Endodermal cell (in vitro differentiated cells): ENCODE measurements around the gene TBC1D25. TPM values are rescaled to one million over a fixed set of nuclear protein-coding genes. Genes with fewer than 3 reads are reported as not detected.
"Not testable (repeated sequence)": the region's sequence is repeated elsewhere in the genome, so short reads cannot be mapped to it uniquely, and the experiment has no call there.

ENCODE experiments used
- DNase-seq: peaks from one replicate; pipeline ENCODE4 v3.0.0-alpha.2; 2017
- H3K27ac ChIP-seq: 2 replicates; pipeline ENCODE4 v1.5.1; 2013; ENCODE audit warnings: mild to moderate bottlenecking, low read depth, low read length, moderate library complexity
- H3K27me3 ChIP-seq: 2 replicates; pipeline ENCODE4 v1.6.1; 2013; ENCODE audit warnings: mild to moderate bottlenecking, low read length, moderate library complexity; ENCODE audit not compliant: insufficient read depth, control insufficient read depth, poor library complexity, severe bottlenecking
- H3K36me3 ChIP-seq: 2 replicates; pipeline ENCODE4 v1.7.0; 2013; ENCODE audit warnings: mild to moderate bottlenecking, low read length, moderate library complexity; ENCODE audit not compliant: control insufficient read depth, insufficient read depth
- H3K4me1 ChIP-seq: one replicate; pipeline ENCODE4 v1.7.0; 2013; ENCODE audit warnings: low read length; ENCODE audit not compliant: control insufficient read depth, insufficient read depth
- H3K4me3 ChIP-seq: 2 replicates; pipeline ENCODE4 v1.5.1; 2013; ENCODE audit warnings: mild to moderate bottlenecking, low read length, moderate library complexity
- H3K9ac ChIP-seq: 2 replicates; pipeline ENCODE4 v1.6.1; 2013; ENCODE audit warnings: mild to moderate bottlenecking, low read length, moderate library complexity; ENCODE audit not compliant: poor library complexity, severe bottlenecking; ENCODE audit errors: extremely low read depth
- H3K9me3 ChIP-seq: 2 replicates; pipeline ENCODE4 v1.6.1; 2013; ENCODE audit warnings: mild to moderate bottlenecking, low read length, moderate library complexity; ENCODE audit not compliant: control insufficient read depth
- H3K27ac Mint-ChIP-seq: 2 replicates; pipeline ENCODE4 v1.8.0; 2020; ENCODE audit warnings: mixed read lengths
- H3K27me3 Mint-ChIP-seq: 2 replicates; pipeline ENCODE4 v1.8.0; 2021; ENCODE audit warnings: mild to moderate bottlenecking, mixed read lengths; ENCODE audit not compliant: insufficient read depth
- H3K36me3 Mint-ChIP-seq: 2 replicates; pipeline ENCODE4 v1.8.0; 2020; ENCODE audit warnings: low read depth, mixed read lengths
- H3K4me1 Mint-ChIP-seq: 2 replicates; pipeline ENCODE4 v1.8.0; 2020; ENCODE audit warnings: mixed read lengths
- H3K4me3 Mint-ChIP-seq: 2 replicates; pipeline ENCODE4 v1.8.0; 2020; ENCODE audit warnings: mild to moderate bottlenecking, moderate library complexity, mixed read lengths
- H3K9me3 Mint-ChIP-seq: 2 replicates; pipeline ENCODE4 v1.8.0; 2020; ENCODE audit warnings: mild to moderate bottlenecking, mixed read lengths
- CTCF ChIP-seq: fragments of 200-600 bp; sonication (generic); conservative IDR thresholded peaks from 2 replicates; pipeline ENCODE4 v1.5.0; 2021; ENCODE audit warnings: antibody characterized with exemption, mild to moderate bottlenecking
- WGBS, 2 experiments: methylation state at CpG; one replicate each; pipeline versions ENCODE4 v1.1.5 to v1.1.7; 2013; ENCODE audit warnings: missing lambda C conversion rate in 2 of 2, mixed read lengths in 1 of 2; ENCODE audit not compliant: insufficient coverage in 1 of 2, insufficient read length in 1 of 2; 5-methylcytosine and 5-hydroxymethylcytosine counted together
- total RNA-seq, 2 donors: library from RNA; stranded (reverse); fragmentation: NEBNext Ultra II Directional in 1 of 2; extraction: Animal tissue kit (Norgen Biotek cat#: 25700) in 1 of 2; gene quantifications; 2 replicates in 1 of 2; 3 replicates in 1 of 2; pipeline ENCODE4 v1.2.1, GENCODE V29; 2021

Gene TBC1D25
- total RNA-seq, 2 donors from 2014 or later: 7.0 to 7.6 TPM

DNA sequence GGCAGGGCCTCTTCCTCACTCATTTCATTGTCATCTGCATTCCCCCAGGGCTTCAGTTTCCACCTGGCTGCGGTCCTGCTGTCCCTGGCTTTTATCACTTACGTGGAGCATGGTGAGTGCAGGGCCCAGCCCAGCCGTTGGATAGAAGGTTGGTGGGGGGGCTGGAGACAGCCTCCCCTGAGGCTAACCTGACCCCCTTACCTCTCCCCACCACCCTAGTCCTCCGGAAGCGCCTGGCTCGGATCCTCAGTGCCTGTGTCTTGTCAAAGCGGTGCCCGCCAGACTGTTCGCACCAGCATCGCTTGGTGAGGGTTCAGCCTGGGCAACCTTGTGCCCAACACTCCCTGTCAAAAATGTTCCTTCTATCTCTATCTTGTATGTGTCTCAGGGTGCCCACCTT, 23.7 kb upstream of the TBC1D25 start:
- no peak for TF ChIP-seq CTCF
- WGBS, 2 experiments: 98 to 100% methylated on average over 4 to 8 of the region's 10 CpGs
- H3K27me3 ChIP-seq: no peaks in the 10 kb centered on the region
- H3K9me3 Mint-ChIP-seq: peaks cover 64% of the 10 kb centered on the region
- H3K27ac Mint-ChIP-seq: no peak overlapping the region
- H3K36me3 Mint-ChIP-seq: peaks cover 18% of the 10 kb centered on the region
- H3K27ac ChIP-seq: no peak overlapping the region
- no peaks in the 10 kb centered on the region for H3K4me1 Mint-ChIP-seq
- peaks cover 49% of the 10 kb centered on the region for H3K36me3 ChIP-seq
- H3K4me3 Mint-ChIP-seq: no peak overlapping the region
- no peaks in the 10 kb centered on the region for H3K9me3 ChIP-seq
- no peak overlapping the region for H3K9ac ChIP-seq
- H3K27me3 Mint-ChIP-seq: no peaks in the 10 kb centered on the region
- no peak overlapping the region for H3K4me3 ChIP-seq
- H3K4me1 ChIP-seq: no peaks in the 10 kb centered on the region
- DNase-seq: no peak

DNA sequence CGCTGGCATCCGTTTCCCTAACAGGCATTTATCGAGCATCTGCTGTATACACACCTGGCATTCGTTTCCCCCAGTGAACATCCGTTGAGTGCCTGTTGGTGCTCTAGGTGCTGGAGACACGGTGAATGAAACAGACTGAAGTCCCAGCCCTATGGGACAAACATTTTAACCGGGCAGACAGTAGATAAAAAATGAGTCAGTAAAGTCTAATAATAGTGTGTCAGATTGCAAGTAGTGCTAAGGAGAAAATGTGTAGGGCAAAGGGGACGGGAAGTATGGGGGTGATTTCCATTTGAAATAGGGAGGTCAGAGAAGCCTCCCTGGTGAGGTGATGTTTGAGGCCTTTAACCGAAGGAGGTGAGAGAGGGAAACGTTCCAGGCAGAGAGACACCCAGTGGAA, 23.2 kb upstream of the TBC1D25 start:
- H3K4me3 ChIP-seq: no peak overlapping the region
- H3K9me3 ChIP-seq: no peaks in the 10 kb centered on the region
- Mint-ChIP-seq H3K27ac (no peak overlapping the region), H3K9me3 (peaks cover 64% of the 10 kb centered on the region), H3K4me3 (no peak overlapping the region), H3K4me1 (no peaks in the 10 kb centered on the region), H3K36me3 (peaks cover 18% of the 10 kb centered on the region), H3K27me3 (no peaks in the 10 kb centered on the region)
- no peaks in the 10 kb centered on the region for H3K27me3 ChIP-seq
- H3K27ac ChIP-seq: no peak overlapping the region
- no peak for TF ChIP-seq CTCF
- 94 to 96% methylated on average over 3 to 10 of the region's 10 CpGs for WGBS, 2 experiments
- no peak overlapping the region for H3K9ac ChIP-seq
- H3K36me3 ChIP-seq: peaks cover 49% of the 10 kb centered on the region
- no peaks in the 10 kb centered on the region for H3K4me1 ChIP-seq
- DNase-seq: no peak

- TF ChIP-seq CTCF: no peak
- Mint-ChIP-seq H3K27ac (no peak overlapping the region), H3K4me1 (no peaks in the 10 kb centered on the region), H3K4me3 (no peak overlapping the region), H3K36me3 (peaks cover 18% of the 10 kb centered on the region), H3K27me3 (no peaks in the 10 kb centered on the region), H3K9me3 (peaks cover 65% of the 10 kb centered on the region)
- Histone ChIP-seq H3K9me3 (no peaks in the 10 kb centered on the region), H3K27me3 (no peaks in the 10 kb centered on the region), H3K27ac (no peak overlapping the region), H3K36me3 (peaks cover 47% of the 10 kb centered on the region), H3K4me1 (no peaks in the 10 kb centered on the region), H3K4me3 (no peak overlapping the region), H3K9ac (no peak overlapping the region)
- DNase-seq: no peak
- 96% methylated on average over 5 of the region's 5 CpGs; no CpG with 5 or more reads in 1 of the 2 experiments for WGBS, 2 experiments
Observed at GRCh38 chrX:48516987-48517386, 22.5 kb upstream of the TBC1D25 start.

DNA sequence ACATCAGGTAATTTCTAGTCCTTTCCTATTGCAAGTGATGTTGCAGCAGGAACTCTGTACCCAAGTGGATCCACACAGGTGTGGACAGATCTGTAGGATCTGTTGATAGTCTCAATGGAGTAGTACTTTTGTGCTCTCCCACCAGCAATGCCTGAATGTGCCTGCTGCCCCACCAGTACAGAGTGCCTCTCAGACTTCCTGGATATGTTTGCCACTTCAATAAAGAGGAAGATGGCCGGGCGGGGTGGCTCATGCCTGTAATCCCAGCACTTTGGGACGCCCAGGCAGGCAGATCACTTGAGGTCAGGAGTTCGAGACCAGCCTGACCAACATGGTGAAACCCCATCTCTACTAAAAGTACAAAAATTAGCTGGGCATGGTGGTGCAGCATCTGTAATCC, 20.0 kb upstream of the TBC1D25 start:
- not testable (repeated sequence) for H3K4me3 ChIP-seq, H3K9me3 ChIP-seq, H3K4me1 Mint-ChIP-seq, H3K27ac ChIP-seq, H3K9ac ChIP-seq, H3K27me3 Mint-ChIP-seq, H3K4me3 Mint-ChIP-seq, H3K4me1 ChIP-seq, H3K27me3 ChIP-seq, DNase-seq, H3K27ac Mint-ChIP-seq
- H3K36me3 Mint-ChIP-seq: peaks cover 11% of the 10 kb centered on the region
- H3K9me3 Mint-ChIP-seq: peaks cover 55% of the 10 kb centered on the region
- H3K36me3 ChIP-seq: peaks cover 33% of the 10 kb centered on the region
- 93% methylated on average over 4 of the region's 4 CpGs; no CpG with 5 or more reads in 1 of the 2 experiments for WGBS, 2 experiments
